ENCODE measurements around the gene TMEM236.
A peak's percentile ranks its signal among the peaks of the same experiment; 100 is the strongest.

TMEM236 gene

GRCh38 chr10:17768957-17769356, 17.0 kb downstream of the TMEM236 start:
- no peak overlapping the region for H2AFZ ChIP-seq (ENCODE audit: insufficient read depth, low read length, poor library complexity)
- no CpG with 5 or more reads among the region's 5 CpGs for WGBS (ENCODE audit: extremely low coverage, insufficient coverage, insufficient read length)

GRCh38 chr10:17771017-17771416, 19.0 kb downstream of the TMEM236 start:
- Histone ChIP-seq H4K12ac (ENCODE audit: low read depth, low read length) (no peak overlapping the region), H3K4ac (ENCODE audit: low read depth, low read length) (no peak overlapping the region), H4K8ac (ENCODE audit: low read depth, low read length) (no peak overlapping the region), H3K27me3 (ENCODE audit: insufficient read depth, low read length) (no peaks in the 10 kb centered on the region), H3K4me1 (ENCODE audit: control insufficient read depth in 1 of 2, insufficient read depth in 2 of 2, low read length in 2 of 2) (peaks cover 0 to 6% of the 10 kb centered on the region in 2 experiments), H4K91ac (ENCODE audit: low read depth, low read length) (no peak overlapping the region), H3K18ac (ENCODE audit: low read length) (no peak overlapping the region), H3K9ac (ENCODE audit: low read length) (no peak overlapping the region), H3K4me3 (ENCODE audit: low read depth, low read length) (no peak overlapping the region), H2BK120ac (ENCODE audit: insufficient read depth, low read length, poor library complexity) (no peak overlapping the region), H3K9me3 (ENCODE audit: insufficient read depth, low read depth, low read length) (no peaks in the 10 kb centered on the region), H3K4me2 (ENCODE audit: low read length) (no peak overlapping the region), H3K14ac (ENCODE audit: low read length) (no peak overlapping the region), H2AFZ (ENCODE audit: insufficient read depth, low read length, poor library complexity) (no peak overlapping the region), H2BK5ac (ENCODE audit: low read depth, low read length, poor library complexity) (no peak overlapping the region), H3K79me1 (ENCODE audit: low read length) (no peaks in the 10 kb centered on the region), H2AK5ac (ENCODE audit: low read length) (no peak overlapping the region), H3K27ac (ENCODE audit: low read depth, low read length) (no peak overlapping the region), H2BK12ac (ENCODE audit: low read length) (no peak overlapping the region), H3K79me2 (ENCODE audit: control insufficient read depth, insufficient read depth, low read length, poor library complexity) (no peaks in the 10 kb centered on the region), H3K23ac (ENCODE audit: low read length) (no peak overlapping the region), H3K36me3 (ENCODE audit: control insufficient read depth in 1 of 2, insufficient read depth in 2 of 2, low read length in 2 of 2) (no peaks in the 10 kb centered on the region)
- DNase-seq: no peak
- WGBS (ENCODE audit: extremely low coverage, insufficient coverage, insufficient read length): no CpG with 5 or more reads among the region's 4 CpGs

More at GRCh38 chr10:17768957-17769356, 17.0 kb downstream of the TMEM236 start:
- no peak overlapping the region for H4K91ac ChIP-seq (ENCODE audit: low read depth, low read length)
- H3K4me3 ChIP-seq (ENCODE audit: low read depth, low read length): no peak overlapping the region
- H3K18ac ChIP-seq (ENCODE audit: low read length): no peak overlapping the region
- no peak overlapping the region for H4K8ac ChIP-seq (ENCODE audit: low read depth, low read length)
- no peak overlapping the region for H2BK5ac ChIP-seq (ENCODE audit: low read depth, low read length, poor library complexity)
- peak in 1 of 2 donors; percentile 77 for DNase-seq
- H3K79me2 ChIP-seq (ENCODE audit: control insufficient read depth, insufficient read depth, low read length, poor library complexity): no peaks in the 10 kb centered on the region
- H2BK12ac ChIP-seq (ENCODE audit: low read length): no peak overlapping the region
- no peak overlapping the region for H2AK5ac ChIP-seq (ENCODE audit: low read length)
- H3K4ac ChIP-seq (ENCODE audit: low read depth, low read length): no peak overlapping the region
- peak overlapping the region; percentile 71 for H3K27ac ChIP-seq (ENCODE audit: low read depth, low read length)
- no peak overlapping the region for H3K14ac ChIP-seq (ENCODE audit: low read length)
- H2BK120ac ChIP-seq (ENCODE audit: insufficient read depth, low read length, poor library complexity): no peak overlapping the region
- no peaks in the 10 kb centered on the region for H3K27me3 ChIP-seq (ENCODE audit: insufficient read depth, low read length)
- H3K36me3 ChIP-seq (ENCODE audit: control insufficient read depth in 1 of 2, insufficient read depth in 2 of 2, low read length in 2 of 2): no peaks in the 10 kb centered on the region
- H3K9ac ChIP-seq (ENCODE audit: low read length): no peak overlapping the region
- H3K4me2 ChIP-seq (ENCODE audit: low read length): peak overlapping the region; percentile 34
- no peaks in the 10 kb centered on the region for H3K9me3 ChIP-seq (ENCODE audit: insufficient read depth, low read depth, low read length)
- no peak overlapping the region for H4K12ac ChIP-seq (ENCODE audit: low read depth, low read length)
- no peak overlapping the region for H3K23ac ChIP-seq (ENCODE audit: low read length)
- peaks cover 0 to 6% of the 10 kb centered on the region in 2 experiments for H3K4me1 ChIP-seq (ENCODE audit: control insufficient read depth in 1 of 2, insufficient read depth in 2 of 2, low read length in 2 of 2)
- no peaks in the 10 kb centered on the region for H3K79me1 ChIP-seq (ENCODE audit: low read length)

DNA sequence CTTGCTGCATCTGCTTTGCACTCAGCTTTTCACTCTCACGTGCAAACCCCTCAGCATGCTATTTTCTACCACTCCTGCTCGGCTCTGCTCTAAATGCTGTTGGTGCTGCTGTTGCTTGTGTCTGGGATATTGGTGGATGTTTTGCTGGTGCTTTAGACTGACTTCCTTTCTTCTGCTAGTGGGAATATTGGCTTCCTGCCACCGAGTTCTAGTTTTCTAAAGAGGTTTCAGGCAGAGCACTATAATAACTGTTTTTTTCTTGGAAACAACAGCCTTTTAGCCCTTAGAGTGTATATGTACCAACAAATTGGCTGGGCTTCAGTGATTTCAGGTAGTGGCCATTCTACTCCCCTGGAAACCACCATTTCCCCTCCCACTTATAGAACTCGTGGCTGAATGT, 27.8 kb downstream of the TMEM236 start:
- Histone ChIP-seq H3K4me3 (ENCODE audit: low read depth, low read length) (no peak overlapping the region), H2AK5ac (ENCODE audit: low read length) (no peak overlapping the region), H4K8ac (ENCODE audit: low read depth, low read length) (no peak overlapping the region), H3K9me3 (ENCODE audit: insufficient read depth, low read depth, low read length) (no peaks in the 10 kb centered on the region), H3K79me2 (ENCODE audit: control insufficient read depth, insufficient read depth, low read length, poor library complexity) (no peaks in the 10 kb centered on the region), H3K9ac (ENCODE audit: low read length) (no peak overlapping the region), H4K91ac (ENCODE audit: low read depth, low read length) (no peak overlapping the region), H2AFZ (ENCODE audit: insufficient read depth, low read length, poor library complexity) (no peak overlapping the region), H3K27me3 (ENCODE audit: insufficient read depth, low read length) (no peaks in the 10 kb centered on the region), H3K4me2 (ENCODE audit: low read length) (no peak overlapping the region), H3K36me3 (ENCODE audit: control insufficient read depth in 1 of 2, insufficient read depth in 2 of 2, low read length in 2 of 2) (no peaks in the 10 kb centered on the region), H3K4me1 (ENCODE audit: control insufficient read depth in 1 of 2, insufficient read depth in 2 of 2, low read length in 2 of 2) (peaks cover 0 to 6% of the 10 kb centered on the region in 2 experiments), H2BK120ac (ENCODE audit: insufficient read depth, low read length, poor library complexity) (no peak overlapping the region), H3K27ac (ENCODE audit: low read depth, low read length) (no peak overlapping the region), H4K12ac (ENCODE audit: low read depth, low read length) (no peak overlapping the region), H3K79me1 (ENCODE audit: low read length) (no peaks in the 10 kb centered on the region), H3K18ac (ENCODE audit: low read length) (no peak overlapping the region), H2BK5ac (ENCODE audit: low read depth, low read length, poor library complexity) (no peak overlapping the region), H3K4ac (ENCODE audit: low read depth, low read length) (no peak overlapping the region), H3K14ac (ENCODE audit: low read length) (no peak overlapping the region), H2BK12ac (ENCODE audit: low read length) (no peak overlapping the region), H3K23ac (ENCODE audit: low read length) (no peak overlapping the region)
- DNase-seq: no peak
- WGBS (ENCODE audit: extremely low coverage, insufficient coverage, insufficient read length): no CpG with 5 or more reads among the region's 4 CpGs

DNA sequence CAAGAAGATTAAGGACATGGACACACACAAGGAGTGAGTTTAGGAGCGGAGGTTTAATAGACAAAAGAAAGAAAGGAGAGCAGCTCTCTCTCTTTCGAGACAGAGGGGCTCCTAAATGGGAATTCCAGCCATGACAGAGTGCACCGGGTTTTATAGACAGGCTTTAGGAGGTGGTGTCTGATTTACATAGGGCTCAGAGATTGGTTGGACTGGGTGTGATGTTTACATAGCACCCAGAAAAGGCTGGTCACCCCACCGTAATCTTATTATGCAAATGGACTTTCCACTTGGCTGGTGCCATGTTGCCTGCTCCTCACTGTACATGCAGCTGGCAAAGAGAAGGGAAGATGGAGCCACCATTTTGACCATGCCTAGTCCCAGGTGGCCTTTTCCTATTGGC, 28.7 kb downstream of the TMEM236 start:
- Histone ChIP-seq H3K9ac (ENCODE audit: low read length) (no peak overlapping the region), H4K91ac (ENCODE audit: low read depth, low read length) (no peak overlapping the region), H3K23ac (ENCODE audit: low read length) (no peak overlapping the region), H2BK120ac (ENCODE audit: insufficient read depth, low read length, poor library complexity) (no peak overlapping the region), H3K18ac (ENCODE audit: low read length) (no peak overlapping the region), H3K14ac (ENCODE audit: low read length) (no peak overlapping the region), H3K36me3 (ENCODE audit: control insufficient read depth in 1 of 2, insufficient read depth in 2 of 2, low read length in 2 of 2) (no peaks in the 10 kb centered on the region), H2AK5ac (ENCODE audit: low read length) (no peak overlapping the region), H2AFZ (ENCODE audit: insufficient read depth, low read length, poor library complexity) (no peak overlapping the region), H3K4me1 (ENCODE audit: control insufficient read depth in 1 of 2, insufficient read depth in 2 of 2, low read length in 2 of 2) (peaks cover 0 to 6% of the 10 kb centered on the region in 2 experiments), H2BK12ac (ENCODE audit: low read length) (no peak overlapping the region), H4K12ac (ENCODE audit: low read depth, low read length) (no peak overlapping the region), H3K79me1 (ENCODE audit: low read length) (no peaks in the 10 kb centered on the region), H2BK5ac (ENCODE audit: low read depth, low read length, poor library complexity) (no peak overlapping the region), H3K4ac (ENCODE audit: low read depth, low read length) (no peak overlapping the region), H3K27me3 (ENCODE audit: insufficient read depth, low read length) (no peaks in the 10 kb centered on the region), H3K27ac (ENCODE audit: low read depth, low read length) (no peak overlapping the region), H4K8ac (ENCODE audit: low read depth, low read length) (no peak overlapping the region), H3K4me2 (ENCODE audit: low read length) (no peak overlapping the region), H3K9me3 (ENCODE audit: insufficient read depth, low read depth, low read length) (no peaks in the 10 kb centered on the region), H3K79me2 (ENCODE audit: control insufficient read depth, insufficient read depth, low read length, poor library complexity) (no peaks in the 10 kb centered on the region), H3K4me3 (ENCODE audit: low read depth, low read length) (no peak overlapping the region)
- no peak for DNase-seq
- no CpG with 5 or more reads among the region's 4 CpGs for WGBS (ENCODE audit: extremely low coverage, insufficient coverage, insufficient read length)

Measured in trophoblast cell (in vitro differentiated cells and primary cell).